WTC11 (cell line): ENCODE data around the gene ORMDL2. TPM values are rescaled to one million over a fixed set of nuclear protein-coding genes. Genes with fewer than 3 reads are reported as not detected.

ENCODE experiments used
- ATAC-seq: fragments of 200-7000 bp; cut with Tn5 transposase; 2 replicates; pipeline ENCODE4 v1.10.0; 2021; ENCODE audit warnings: mild to moderate bottlenecking, moderate library complexity
- CTCF ChIA-PET: fragments of 300-600 bp; sonication (Branson Sonifier 250); formaldehyde crosslinking; loops from one replicate; lab custom pipeline; 2021; ENCODE audit warnings: antibody characterized with exemption; lab: Charles Lee
- POLR2A ChIA-PET: fragments of 350-600 bp; sonication (Branson Sonifier 250); formaldehyde crosslinking; loops from one replicate; lab custom pipeline; 2021; ENCODE audit warnings: antibody characterized with exemption; lab: Charles Lee
- DNase-seq: peaks from one replicate; pipeline ENCODE4 v3.0.0; 2021; ENCODE audit warnings: low spot score
- H3K27ac Mint-ChIP-seq: 2 replicates; pipeline ENCODE4 v1.8.0; 2021; ENCODE audit warnings: mixed read lengths
- H3K27me3 Mint-ChIP-seq: 2 replicates; pipeline ENCODE4 v1.8.0; 2021; ENCODE audit warnings: low read depth, mild to moderate bottlenecking, moderate library complexity, mixed read lengths
- H3K36me3 Mint-ChIP-seq: 2 replicates; pipeline ENCODE4 v1.8.0; 2021; ENCODE audit warnings: mixed read lengths
- H3K4me1 Mint-ChIP-seq: 2 replicates; pipeline ENCODE4 v1.8.0; 2022; ENCODE audit warnings: mixed read lengths
- H3K4me3 Mint-ChIP-seq: 2 replicates; pipeline ENCODE4 v1.8.0; 2021; ENCODE audit warnings: mild to moderate bottlenecking, moderate library complexity, mixed read lengths
- H3K9me3 Mint-ChIP-seq: 2 replicates; pipeline ENCODE4 v1.8.0; 2021; ENCODE audit warnings: mixed read lengths
- ATF6 ChIP-seq: sonication (generic); formaldehyde crosslinking; IDR thresholded peaks from 2 replicates; pipeline ENCODE4 v1.8.1; 2023; ENCODE audit warnings: mild to moderate bottlenecking, missing genetic modification reagents
- ELF4 ChIP-seq: sonication (generic); formaldehyde crosslinking; IDR thresholded peaks from 2 replicates; pipeline ENCODE4 v1.8.1; 2022; ENCODE audit warnings: low read depth, mild to moderate bottlenecking, moderate library complexity, missing genetic modification reagents
- ESRRA ChIP-seq: sonication (generic); formaldehyde crosslinking; IDR thresholded peaks from 2 replicates; pipeline ENCODE4 v1.8.1; 2022; ENCODE audit warnings: mild to moderate bottlenecking, missing genetic modification reagents, borderline replicate concordance
- FOXP4 ChIP-seq: sonication (generic); formaldehyde crosslinking; IDR thresholded peaks from 2 replicates; pipeline ENCODE4 v1.8.0; 2022; ENCODE audit warnings: mild to moderate bottlenecking, missing genetic modification reagents
- RELA ChIP-seq: sonication (generic); formaldehyde crosslinking; IDR thresholded peaks from 2 replicates; pipeline ENCODE4 v1.8.1; 2022; ENCODE audit warnings: missing genetic modification reagents, mild to moderate bottlenecking, borderline replicate concordance
- USF2 ChIP-seq: sonication (generic); formaldehyde crosslinking; IDR thresholded peaks from 2 replicates; pipeline ENCODE4 v1.8.1; 2023; ENCODE audit warnings: mild to moderate bottlenecking, missing genetic modification reagents, moderate library complexity
- ZBTB21 ChIP-seq: sonication (generic); formaldehyde crosslinking; IDR thresholded peaks from 2 replicates; pipeline ENCODE4 v1.8.1; 2023; ENCODE audit warnings: mild to moderate bottlenecking, missing genetic modification reagents, borderline replicate concordance
- ZNF671 ChIP-seq: fragments of 250-450 bp; sonication (Bioruptor Pico); IDR thresholded peaks from 2 replicates; pipeline ENCODE4 v1.8.0; 2021; ENCODE audit warnings: mild to moderate bottlenecking
- total RNA-seq: library from RNA; stranded (reverse); gene quantifications from 3 replicates; pipeline ENCODE4 v1.2.3, GENCODE V29; 2021
- TF ChIP-seq, protein P1 (sequence below): sonication (generic); formaldehyde crosslinking; IDR thresholded peaks from 2 replicates; pipeline ENCODE4 v1.8.0; 2022; ENCODE audit warnings: missing genetic modification reagents
- TF ChIP-seq, protein P2 (sequence below): fragments of 250-450 bp; sonication (Bioruptor Pico); IDR thresholded peaks from 2 replicates; pipeline ENCODE4 v1.9.0; 2021; ENCODE audit warnings: mild to moderate bottlenecking

ORMDL2 gene
- total RNA-seq, 1 experiment from 2014 or later = 32.9 TPM

DNA sequence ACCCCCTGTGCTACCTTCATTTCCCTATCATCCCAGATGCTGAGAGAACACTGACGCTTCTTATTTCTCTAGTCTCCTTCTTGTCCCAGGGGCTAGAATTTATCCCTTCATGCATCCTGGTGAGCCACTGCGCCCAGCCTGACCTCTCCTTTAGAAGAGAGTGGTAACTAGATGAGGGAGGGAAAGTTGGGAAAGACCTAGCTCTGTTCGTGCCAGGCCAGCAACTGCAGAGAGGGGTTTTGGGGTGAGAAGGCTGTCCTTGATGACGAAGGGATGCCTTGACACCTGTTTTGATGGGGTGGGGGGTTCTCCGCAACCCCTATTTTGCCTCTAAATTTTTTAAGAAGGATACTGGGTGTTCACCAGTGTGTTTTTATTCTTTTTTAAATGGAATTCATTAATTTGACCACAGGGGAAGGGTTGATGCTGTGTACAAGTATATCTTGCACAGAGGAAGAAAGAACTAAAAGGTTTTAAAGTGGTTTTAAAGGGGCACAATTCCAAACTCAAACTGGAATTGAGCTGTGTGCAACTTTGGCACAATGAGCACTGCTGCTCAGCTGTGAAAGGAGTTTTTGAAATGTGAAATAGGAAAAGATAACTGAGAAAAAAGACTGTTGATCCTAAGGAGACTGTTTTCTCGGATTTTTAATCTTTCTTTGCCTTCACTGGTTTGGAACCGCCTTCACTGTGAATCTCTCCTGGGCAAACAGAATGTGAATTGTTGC lies 31.9 kb downstream of the ORMDL2 start:
- TF ChIP-seq ATF6 (CRISPR knock-in tag) (no peak), ESRRA (no peak), ELF4 (CRISPR knock-in tag) (no peak), ZBTB21 (CRISPR knock-in tag) (no peak), RELA (CRISPR knock-in tag) (no peak)
- TF ChIP-seq, protein P1, sequence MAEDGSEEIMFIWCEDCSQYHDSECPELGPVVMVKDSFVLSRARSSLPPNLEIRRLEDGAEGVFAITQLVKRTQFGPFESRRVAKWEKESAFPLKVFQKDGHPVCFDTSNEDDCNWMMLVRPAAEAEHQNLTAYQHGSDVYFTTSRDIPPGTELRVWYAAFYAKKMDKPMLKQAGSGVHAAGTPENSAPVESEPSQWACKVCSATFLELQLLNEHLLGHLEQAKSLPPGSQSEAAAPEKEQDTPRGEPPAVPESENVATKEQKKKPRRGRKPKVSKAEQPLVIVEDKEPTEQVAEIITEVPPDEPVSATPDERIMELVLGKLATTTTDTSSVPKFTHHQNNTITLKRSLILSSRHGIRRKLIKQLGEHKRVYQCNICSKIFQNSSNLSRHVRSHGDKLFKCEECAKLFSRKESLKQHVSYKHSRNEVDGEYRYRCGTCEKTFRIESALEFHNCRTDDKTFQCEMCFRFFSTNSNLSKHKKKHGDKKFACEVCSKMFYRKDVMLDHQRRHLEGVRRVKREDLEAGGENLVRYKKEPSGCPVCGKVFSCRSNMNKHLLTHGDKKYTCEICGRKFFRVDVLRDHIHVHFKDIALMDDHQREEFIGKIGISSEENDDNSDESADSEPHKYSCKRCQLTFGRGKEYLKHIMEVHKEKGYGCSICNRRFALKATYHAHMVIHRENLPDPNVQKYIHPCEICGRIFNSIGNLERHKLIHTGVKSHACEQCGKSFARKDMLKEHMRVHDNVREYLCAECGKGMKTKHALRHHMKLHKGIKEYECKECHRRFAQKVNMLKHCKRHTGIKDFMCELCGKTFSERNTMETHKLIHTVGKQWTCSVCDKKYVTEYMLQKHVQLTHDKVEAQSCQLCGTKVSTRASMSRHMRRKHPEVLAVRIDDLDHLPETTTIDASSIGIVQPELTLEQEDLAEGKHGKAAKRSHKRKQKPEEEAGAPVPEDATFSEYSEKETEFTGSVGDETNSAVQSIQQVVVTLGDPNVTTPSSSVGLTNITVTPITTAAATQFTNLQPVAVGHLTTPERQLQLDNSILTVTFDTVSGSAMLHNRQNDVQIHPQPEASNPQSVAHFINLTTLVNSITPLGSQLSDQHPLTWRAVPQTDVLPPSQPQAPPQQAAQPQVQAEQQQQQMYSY (CRISPR knock-in tag) = no peak
- TF ChIP-seq, protein P2, sequence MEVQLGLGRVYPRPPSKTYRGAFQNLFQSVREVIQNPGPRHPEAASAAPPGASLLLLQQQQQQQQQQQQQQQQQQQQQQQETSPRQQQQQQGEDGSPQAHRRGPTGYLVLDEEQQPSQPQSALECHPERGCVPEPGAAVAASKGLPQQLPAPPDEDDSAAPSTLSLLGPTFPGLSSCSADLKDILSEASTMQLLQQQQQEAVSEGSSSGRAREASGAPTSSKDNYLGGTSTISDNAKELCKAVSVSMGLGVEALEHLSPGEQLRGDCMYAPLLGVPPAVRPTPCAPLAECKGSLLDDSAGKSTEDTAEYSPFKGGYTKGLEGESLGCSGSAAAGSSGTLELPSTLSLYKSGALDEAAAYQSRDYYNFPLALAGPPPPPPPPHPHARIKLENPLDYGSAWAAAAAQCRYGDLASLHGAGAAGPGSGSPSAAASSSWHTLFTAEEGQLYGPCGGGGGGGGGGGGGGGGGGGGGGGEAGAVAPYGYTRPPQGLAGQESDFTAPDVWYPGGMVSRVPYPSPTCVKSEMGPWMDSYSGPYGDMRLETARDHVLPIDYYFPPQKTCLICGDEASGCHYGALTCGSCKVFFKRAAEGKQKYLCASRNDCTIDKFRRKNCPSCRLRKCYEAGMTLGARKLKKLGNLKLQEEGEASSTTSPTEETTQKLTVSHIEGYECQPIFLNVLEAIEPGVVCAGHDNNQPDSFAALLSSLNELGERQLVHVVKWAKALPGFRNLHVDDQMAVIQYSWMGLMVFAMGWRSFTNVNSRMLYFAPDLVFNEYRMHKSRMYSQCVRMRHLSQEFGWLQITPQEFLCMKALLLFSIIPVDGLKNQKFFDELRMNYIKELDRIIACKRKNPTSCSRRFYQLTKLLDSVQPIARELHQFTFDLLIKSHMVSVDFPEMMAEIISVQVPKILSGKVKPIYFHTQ (CRISPR knock-in tag) = no peak
- POLR2A ChIA-PET = interaction anchor here (0.6 kb wide), 1 partner anchor 19 kb away, joined by 3 read pairs; no protein-coding TSS in a partner anchor

DNA sequence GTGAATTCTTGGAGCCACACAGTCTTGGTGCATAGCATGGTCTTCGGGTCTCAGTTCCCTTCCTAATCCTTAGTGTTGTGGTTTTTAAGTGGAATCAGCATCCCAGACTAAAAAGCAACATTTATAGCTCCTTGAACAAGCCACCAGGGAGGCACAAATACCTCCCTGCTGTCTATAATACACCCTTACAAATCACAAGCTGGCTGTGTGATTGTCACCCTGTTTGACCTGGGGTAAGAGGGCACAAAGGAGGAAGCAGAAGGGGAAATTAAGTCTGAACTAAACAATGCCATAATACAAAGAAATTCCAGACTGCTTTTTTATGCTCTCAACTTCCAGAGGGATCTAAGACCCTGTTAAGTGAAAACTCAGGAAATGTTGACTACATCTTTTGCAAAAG lies 32.6 kb downstream of the ORMDL2 start:
- ATAC-seq = no peak
- H3K27ac Mint-ChIP-seq = no peak overlapping the region
- no peak overlapping the region for H3K4me3 Mint-ChIP-seq
- no peaks in the 10 kb centered on the region for H3K9me3 Mint-ChIP-seq
- H3K4me1 Mint-ChIP-seq = peaks cover 11% of the 10 kb centered on the region
- DNase-seq = no peak
- peaks cover 12% of the 10 kb centered on the region for H3K27me3 Mint-ChIP-seq
- H3K36me3 Mint-ChIP-seq = no peaks in the 10 kb centered on the region
- TF ChIP-seq ZNF671 (CRISPR knock-in tag) = no peak
- TF ChIP-seq ESRRA = no peak
- TF ChIP-seq FOXP4 (CRISPR knock-in tag) = no peak
- no peak for TF ChIP-seq USF2
- CTCF ChIA-PET = interaction anchor here (0.6 kb wide), 1 partner anchor 125 kb away, joined by 3 read pairs; no protein-coding TSS in a partner anchor
- POLR2A ChIA-PET = interaction anchor here (0.6 kb wide), 1 partner anchor 20 kb away, joined by 3 read pairs; no protein-coding TSS in a partner anchor

More for the DNA sequence above, 31.9 kb downstream of the ORMDL2 start:
- H3K9me3 Mint-ChIP-seq = no peaks in the 10 kb centered on the region
- DNase-seq = no peak
- CTCF ChIA-PET = no interaction called here
- H3K36me3 Mint-ChIP-seq = no peaks in the 10 kb centered on the region
- no peak overlapping the region for H3K4me3 Mint-ChIP-seq
- H3K27ac Mint-ChIP-seq = no peak overlapping the region
- peaks cover 12% of the 10 kb centered on the region for H3K4me1 Mint-ChIP-seq
- peaks cover 12% of the 10 kb centered on the region for H3K27me3 Mint-ChIP-seq
- ATAC-seq = no peak
